ENCODE measurements around the gene EFCAB5.

Gene EFCAB5

GRCh38 chr17:29977836-29978235 lies 36.4 kb downstream of the EFCAB5 start:
- no peak for DNase-seq (ENCODE audit: low spot score)
- in situ Hi-C loops (cut with MboI; ENCODE audit: low pct_unique_long_range_greater_than_20kb, low sequenced_read_pairs, unreplicated experiment): no loop called here
- no peak for TF ChIP-seq CTCF (IDR thresholded peaks at IDR 0.05; ENCODE audit: extremely low read depth, insufficient read depth, missing control alignments)

GRCh38 chr17:29980261-29980660 lies 38.8 kb downstream of the EFCAB5 start:
- in situ Hi-C loops (cut with MboI; ENCODE audit: low pct_unique_long_range_greater_than_20kb, low sequenced_read_pairs, unreplicated experiment): no loop called here
- no peak for TF ChIP-seq CTCF (IDR thresholded peaks at IDR 0.05; ENCODE audit: extremely low read depth, insufficient read depth, missing control alignments)
- DNase-seq (ENCODE audit: low spot score): no peak

GRCh38 chr17:29982991-29983653 lies 41.7 kb downstream of the EFCAB5 start:
- in situ Hi-C loops (cut with MboI; ENCODE audit: low pct_unique_long_range_greater_than_20kb, low sequenced_read_pairs, unreplicated experiment): no loop called here
- no peak for TF ChIP-seq CTCF (IDR thresholded peaks at IDR 0.05; ENCODE audit: extremely low read depth, insufficient read depth, missing control alignments)
- DNase-seq (ENCODE audit: low spot score): no peak

DNA sequence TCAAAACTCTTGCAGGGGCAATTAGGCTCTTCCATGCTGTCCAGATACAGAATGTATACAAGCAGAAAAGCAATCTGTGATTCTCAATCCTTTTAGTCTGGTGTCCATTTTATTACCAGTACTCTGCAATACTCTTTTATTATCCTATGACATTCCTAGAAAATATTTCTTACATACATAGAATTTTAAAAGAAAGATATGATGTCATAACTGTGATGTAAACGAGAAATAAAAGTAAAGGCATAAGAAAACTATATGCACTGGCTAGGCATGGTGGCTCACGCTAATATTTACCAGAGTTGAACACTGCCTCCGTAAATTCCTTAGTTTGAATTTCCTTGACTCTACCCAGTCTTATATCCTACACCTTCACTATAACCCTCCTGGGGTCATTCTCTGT lies 55.0 kb downstream of the EFCAB5 start:
- in situ Hi-C loops (cut with MboI; ENCODE audit: low pct_unique_long_range_greater_than_20kb, low sequenced_read_pairs, unreplicated experiment): no loop called here
- no peak for DNase-seq (ENCODE audit: low spot score)
- TF ChIP-seq CTCF (IDR thresholded peaks at IDR 0.05; ENCODE audit: extremely low read depth, insufficient read depth, missing control alignments): no peak

- in situ Hi-C loops (cut with MboI; ENCODE audit: low pct_unique_long_range_greater_than_20kb, low sequenced_read_pairs, unreplicated experiment): no loop called here
- no peak for DNase-seq (ENCODE audit: low spot score)
- no peak for TF ChIP-seq CTCF (IDR thresholded peaks at IDR 0.05; ENCODE audit: extremely low read depth, insufficient read depth, missing control alignments)
Measured at GRCh38 chr17:30000001-30000754, 58.7 kb downstream of the EFCAB5 start.

DNA sequence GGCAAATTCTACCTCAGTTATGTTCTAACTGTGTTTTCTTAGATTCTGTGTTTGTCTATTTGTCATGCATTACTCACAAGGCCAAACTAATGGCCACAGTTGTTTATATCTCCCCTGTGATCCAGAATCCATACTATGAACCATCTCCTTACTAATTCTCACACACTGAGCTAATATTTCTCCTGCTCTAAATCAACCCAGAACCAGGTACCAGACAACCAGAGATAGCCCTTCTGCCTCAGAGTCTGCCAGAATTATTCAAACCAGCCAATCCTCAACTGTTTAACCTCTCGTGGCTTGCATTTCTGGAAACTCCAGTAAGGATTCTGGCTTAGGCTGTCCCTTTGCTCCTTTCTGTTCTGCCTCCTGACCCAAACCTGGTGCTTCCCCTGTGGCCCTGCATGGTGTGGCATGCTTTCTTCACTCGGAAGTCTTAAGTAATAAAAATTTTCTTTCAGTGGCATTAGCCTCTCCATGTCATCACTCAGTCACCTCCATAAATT lies 59.4 kb downstream of the EFCAB5 start:
- in situ Hi-C loops (cut with MboI; ENCODE audit: low pct_unique_long_range_greater_than_20kb, low sequenced_read_pairs, unreplicated experiment): no loop called here
- no peak for TF ChIP-seq CTCF (IDR thresholded peaks at IDR 0.05; ENCODE audit: extremely low read depth, insufficient read depth, missing control alignments)
- no peak for DNase-seq (ENCODE audit: low spot score)
